Uterus (tissue), 2 donors: ENCODE results near the gene SMIM41.

Source experiments
- CTCF ChIP-seq, 4 experiments: fragments of 200-600 bp in 2 of 4; fragments of 450-650 bp in 2 of 4; sonication (generic) in 2 of 4; IDR thresholded peaks; one replicate each; pipeline ENCODE4 v1.5.1; 2016 to 2019; ENCODE audit warnings: antibody characterized with exemption in 4 of 4, mild to moderate bottlenecking in 2 of 4, moderate library complexity in 1 of 4
- POLR2A ChIP-seq, 2 donors: fragments of 450-650 bp; IDR thresholded peaks; one replicate each; pipeline ENCODE4 v1.6.1; 2016; ENCODE audit warnings: antibody characterized with exemption in 2 of 2, mild to moderate bottlenecking in 1 of 2, moderate library complexity in 1 of 2

GRCh38 chr12:52086944-52087835 lies 7.7 kb downstream of the SMIM41 start:
- TF ChIP-seq POLR2A (IDR thresholded peaks at IDR 0.05) (no peak), CTCF (IDR thresholded peaks at IDR 0.05) (no peak)
